Mammary microvascular endothelial cell (primary cell): ENCODE results near the gene TRIM28. TPM values are rescaled to one million over a fixed set of nuclear protein-coding genes. Genes with fewer than 3 reads are reported as not detected.

Experiments used
- total RNA-seq: library from RNA; depleted of rRNA; stranded (reverse); fragments of >200 nt; gene quantifications from 2 replicates; pipeline ENCODE4 v1.2.3, GENCODE V29; 2015

TRIM28 gene
- total RNA-seq: 333 and 348 TPM in 2 replicates

DNA sequence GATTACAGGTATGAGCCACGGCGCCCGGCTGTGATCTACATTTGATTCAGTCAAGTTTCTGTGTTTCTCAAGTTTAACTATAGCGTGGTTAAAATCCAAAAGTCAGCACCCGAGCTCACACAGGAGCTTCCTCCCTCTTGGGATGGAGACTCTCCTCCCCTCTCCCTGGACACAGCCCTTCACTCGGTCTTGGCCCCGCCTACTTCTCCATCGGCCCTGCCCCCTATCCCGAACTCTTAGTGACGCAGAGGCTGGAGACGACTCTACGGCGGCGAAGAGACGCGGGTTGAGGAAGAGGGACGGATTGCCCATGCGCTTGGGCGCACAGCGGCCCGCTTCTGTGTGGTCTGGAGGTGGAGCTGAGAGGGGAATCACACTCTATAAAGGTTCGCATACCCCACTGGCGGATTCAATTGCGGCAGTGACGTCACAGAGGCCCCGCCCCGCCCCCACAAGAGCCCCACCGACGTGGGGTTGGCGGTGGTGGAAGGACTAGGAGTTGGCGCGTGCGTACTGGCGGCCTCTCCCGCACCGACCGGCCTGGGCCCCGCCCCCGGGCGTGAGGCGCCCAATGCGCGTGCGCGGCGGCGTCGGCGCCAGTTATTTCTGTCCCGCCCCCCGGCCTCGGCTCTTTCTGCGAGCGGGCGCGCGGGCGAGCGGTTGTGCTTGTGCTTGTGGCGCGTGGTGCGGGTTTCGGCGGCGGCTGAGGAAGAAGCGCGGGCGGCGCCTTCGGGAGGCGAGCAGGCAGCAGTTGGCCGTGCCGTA is at the start of gene TRIM28:
Gene TRIM28, plus strand, starts transcription at position 239 of the 765 bp plus-strand sequence. CDS start 694 bp downstream, outside the sequence.

DNA sequence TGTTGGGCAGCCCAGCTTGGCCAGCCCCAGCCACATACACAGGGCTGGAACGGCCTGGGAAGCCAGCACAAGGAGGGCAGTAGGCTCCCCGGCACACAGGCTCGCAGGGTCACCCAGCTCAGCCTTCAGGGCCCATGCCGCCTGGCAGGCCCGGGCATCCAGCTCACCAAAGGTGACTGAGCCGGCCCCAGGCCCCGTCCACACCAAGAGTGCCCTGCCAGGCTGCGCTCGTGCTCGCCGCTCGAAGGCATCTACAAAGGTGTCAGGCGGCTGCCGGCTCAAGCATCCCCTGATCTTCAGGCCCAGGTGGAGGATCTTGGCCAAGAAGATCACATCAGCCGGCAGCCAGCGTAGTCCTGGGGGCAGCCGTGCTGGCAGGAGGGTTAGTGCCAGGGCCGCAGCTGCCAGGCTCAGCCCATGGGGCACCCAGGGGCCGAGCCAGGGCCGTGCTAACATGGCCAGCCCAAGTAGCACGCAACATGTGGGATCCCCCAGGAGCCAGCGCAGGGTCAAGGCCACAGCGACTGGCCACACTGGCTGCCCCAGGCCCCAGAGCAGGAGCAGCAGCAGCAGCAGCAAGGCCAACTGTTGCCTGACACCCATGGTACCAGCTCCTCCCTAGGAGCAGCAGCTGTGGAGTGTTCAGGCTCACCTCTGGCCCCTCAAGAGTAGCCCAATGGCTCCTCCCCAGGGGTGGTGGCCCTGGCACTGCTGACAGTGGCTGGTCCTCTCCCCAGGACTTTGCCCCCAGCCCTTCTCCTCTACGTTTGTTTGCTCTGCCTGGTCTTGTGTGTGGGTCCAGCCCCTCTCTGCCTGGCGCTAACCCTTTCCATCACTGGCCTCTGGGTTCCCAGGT is 32.3 kb upstream of the TRIM28 start, which contains the start of gene SLC27A5:
Gene SLC27A5, minus strand, starts transcription at position 640 of the 856 bp plus-strand sequence. Its CDS starts 37 bp downstream, at position 603.

DNA sequence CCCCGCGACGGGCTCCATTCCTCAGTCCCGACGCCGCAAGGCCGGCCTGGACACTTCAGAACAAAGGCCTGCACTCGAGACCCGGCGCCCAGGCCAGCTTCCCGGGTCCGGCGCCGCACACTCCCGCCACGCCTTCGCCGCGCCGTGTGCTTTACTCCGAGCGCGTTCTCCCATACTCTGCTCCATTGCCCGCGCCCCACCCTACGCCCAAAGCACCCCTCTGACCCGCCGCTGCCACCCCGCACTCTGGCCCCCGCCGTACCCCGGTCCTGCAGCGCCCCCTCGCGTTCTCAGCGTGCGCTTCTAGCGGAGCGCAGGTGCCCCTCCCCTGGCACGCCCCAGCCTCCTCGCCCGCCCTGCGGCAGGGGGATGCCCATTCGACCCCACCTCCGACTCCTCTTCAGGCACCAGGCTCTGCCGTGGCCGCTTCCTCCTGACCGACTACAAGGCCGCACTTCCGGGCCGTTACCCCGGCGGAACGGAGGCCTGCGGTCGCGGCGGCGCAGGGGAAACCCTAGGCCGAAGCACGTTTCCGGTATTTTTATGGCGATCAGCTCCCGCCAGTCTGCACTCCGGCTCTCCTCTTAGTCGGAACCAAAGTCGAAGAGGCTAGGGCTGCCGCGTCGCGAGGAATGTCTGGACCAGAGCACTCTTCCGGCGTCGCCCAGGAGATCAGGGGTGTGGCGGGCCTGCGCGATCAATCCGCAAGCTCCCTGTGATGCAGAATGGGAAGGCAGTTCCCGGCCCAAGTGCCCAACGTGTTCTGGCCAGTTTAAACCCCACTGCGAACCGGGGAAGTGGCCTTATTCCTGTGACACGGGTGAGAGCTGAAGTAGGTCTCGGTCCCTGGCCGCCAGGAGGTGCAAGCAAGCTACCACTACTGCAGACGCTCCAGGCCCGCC is 24.3 kb upstream of the TRIM28 start, which contains the start of gene ZBTB45:
Gene ZBTB45, minus strand, starts transcription at position 456 of the 902 bp plus-strand sequence. CDS start 2,137 bp downstream, outside the sequence.

DNA sequence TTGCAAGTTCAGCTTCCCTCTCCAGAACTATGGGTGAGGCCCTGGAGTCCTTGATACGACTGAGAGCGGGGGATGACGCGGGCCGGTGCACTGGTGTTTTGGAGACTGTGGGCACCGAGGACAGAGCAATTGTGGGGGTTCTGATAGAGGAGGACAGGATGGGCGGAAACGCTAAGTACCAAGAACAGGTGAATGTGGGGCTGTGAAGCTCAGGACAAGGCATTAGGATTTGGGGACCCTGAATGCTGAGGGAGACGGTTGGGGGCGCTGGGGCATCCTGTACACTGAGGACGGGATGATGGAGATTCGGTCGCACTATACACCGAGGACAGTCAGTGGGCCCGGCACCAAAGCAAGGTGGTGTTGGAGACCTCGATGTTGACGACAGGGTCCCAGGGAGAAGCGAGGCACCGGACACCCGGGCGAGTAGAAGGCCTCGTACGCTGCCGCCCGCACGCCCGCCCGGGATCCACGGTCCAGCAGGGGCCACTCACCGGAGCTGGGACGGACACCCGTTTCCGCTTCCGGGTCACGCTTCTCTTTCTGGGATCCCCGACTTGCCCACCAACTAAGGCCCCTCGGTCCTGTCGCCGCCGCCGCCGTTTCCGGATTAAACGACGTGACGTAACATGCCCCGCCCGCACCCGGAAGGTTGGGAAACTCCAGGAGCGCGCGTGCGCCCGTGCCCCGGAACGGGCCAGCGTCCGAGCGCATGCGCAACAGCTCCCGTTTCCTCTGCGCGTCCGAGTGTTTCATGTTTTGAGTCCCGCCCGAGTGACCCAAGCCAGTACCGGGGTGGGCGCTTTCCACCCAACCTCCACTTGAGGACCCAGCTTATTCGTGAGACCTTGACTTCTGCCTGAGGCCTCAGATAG is 10.9 kb downstream of the TRIM28 start, which contains the start of gene CHMP2A:
Gene CHMP2A, minus strand, starts transcription at position 612 of the 875 bp plus-strand sequence. CDS start 893 bp downstream, outside the sequence.

DNA sequence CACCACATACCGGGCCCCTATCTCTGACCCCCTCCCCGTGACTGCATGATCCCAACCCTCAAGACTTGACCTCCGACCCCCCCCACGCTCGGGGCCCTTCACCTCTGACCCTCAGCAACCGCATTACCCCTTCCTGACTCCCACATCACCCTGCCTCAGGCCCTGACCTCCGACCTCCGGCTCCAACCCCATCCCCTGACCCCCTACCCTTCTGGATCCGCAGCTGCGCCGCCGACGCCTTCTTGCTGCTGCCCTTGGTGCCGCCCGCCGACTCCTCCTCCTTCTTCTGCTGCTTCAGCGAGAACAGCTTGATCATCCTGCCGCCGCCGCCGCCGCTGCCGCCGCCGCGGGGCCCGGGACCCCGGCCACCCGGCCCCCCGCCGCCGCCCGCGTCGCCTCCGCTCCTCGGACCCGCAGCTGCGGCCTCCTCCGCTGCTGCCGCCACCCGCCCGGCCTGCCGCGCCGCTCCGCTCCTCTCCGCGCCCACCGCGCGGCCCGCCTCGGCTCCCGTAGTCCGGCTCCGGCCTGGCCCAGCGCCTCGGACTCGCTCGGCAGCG is 14.3 kb downstream of the TRIM28 start, which contains the start of gene UBE2M:
Gene UBE2M, minus strand, starts transcription at position 546 of the 557 bp plus-strand sequence. Its CDS starts 230 bp downstream, at position 316.

DNA sequence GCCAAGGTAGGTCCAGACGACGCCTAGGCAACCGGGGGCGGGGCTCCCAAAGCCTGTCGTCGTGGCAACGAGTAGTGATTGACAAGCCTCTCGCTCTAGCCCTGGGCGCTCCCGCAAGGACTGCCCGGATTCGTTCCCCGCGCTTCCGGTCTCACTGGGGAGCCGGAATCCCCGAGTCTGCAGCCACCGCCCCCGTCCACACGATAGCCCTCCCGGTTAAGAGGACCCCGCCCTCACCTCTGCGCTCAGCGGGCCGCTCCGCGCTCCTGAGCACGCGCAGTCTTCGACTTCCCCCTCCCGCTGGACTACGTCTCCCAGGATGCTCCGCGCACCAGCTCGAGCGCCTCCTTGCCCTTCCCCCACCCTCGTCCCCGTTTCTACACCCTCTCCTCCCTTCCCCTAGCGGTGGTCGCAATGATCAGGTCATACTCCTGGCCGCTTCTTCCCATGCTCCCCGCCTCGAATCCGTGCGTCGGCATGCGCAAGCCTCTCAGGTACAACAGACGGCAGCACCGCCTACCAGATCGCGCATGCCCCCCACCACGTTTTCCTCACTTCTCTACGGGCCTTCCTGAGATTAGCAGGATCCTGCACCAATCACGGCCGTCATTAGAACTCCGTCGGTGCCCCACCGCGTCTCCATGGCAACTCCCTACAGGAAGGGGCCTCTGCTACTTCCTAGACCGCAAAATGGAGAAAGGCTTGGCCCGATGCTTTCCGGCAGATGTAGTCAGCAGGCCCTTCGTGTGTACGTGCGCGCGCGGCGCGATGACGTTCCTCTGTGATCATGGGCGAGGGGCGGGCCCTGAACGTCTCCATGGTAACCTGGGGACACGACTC is 29.2 kb downstream of the TRIM28 start, which contains the start of gene MZF1:
Gene MZF1, minus strand, starts transcription at position 518 of the 840 bp plus-strand sequence. CDS start 1,946 bp downstream, outside the sequence.

Other genes with a start within 250 kb of the TRIM28 start
- 36.0 and 38.8 TPM in 2 replicates for gene ERVK3-1, start 238.7 kb upstream of the TRIM28 start, total RNA-seq
- 1.6 and 1.9 TPM in 2 replicates for gene ZSCAN22, start 217.1 kb upstream of the TRIM28 start, total RNA-seq
- gene A1BG, start 190.6 kb upstream of the TRIM28 start, total RNA-seq: 3.8 and 6.2 TPM in 2 replicates
- gene ZNF497, start 181.3 kb upstream of the TRIM28 start, total RNA-seq: under 0.01 and 0.59 TPM in 2 replicates
- gene ZNF837, start 163.0 kb upstream of the TRIM28 start, total RNA-seq: 1.5 and 2.1 TPM in 2 replicates
- gene RPS5, start 156.8 kb upstream of the TRIM28 start, total RNA-seq: 2,246 and 2,634 TPM in 2 replicates
- not detected in 2 replicates for gene RNF225, start 148.4 kb upstream of the TRIM28 start, total RNA-seq
- gene ZNF584, start 135.4 kb upstream of the TRIM28 start, total RNA-seq: 6.9 and 8.0 TPM in 2 replicates
- 2.5 and 3.2 TPM in 2 replicates for gene ZNF132, start 103.9 kb upstream of the TRIM28 start, total RNA-seq
- gene ZNF324B, start 92.4 kb upstream of the TRIM28 start, total RNA-seq: 5.0 and 5.3 TPM in 2 replicates
- gene ZNF324, start 77.0 kb upstream of the TRIM28 start, total RNA-seq: 7.2 and 7.5 TPM in 2 replicates
- 5.6 and 7.7 TPM in 2 replicates for gene ZNF446, start 67.7 kb upstream of the TRIM28 start, total RNA-seq
- 4.7 and 7.9 TPM in 2 replicates for gene SLC27A5, start 32.1 kb upstream of the TRIM28 start, total RNA-seq
- 7.8 and 12.6 TPM in 2 replicates for gene ZBTB45, start 24.3 kb upstream of the TRIM28 start, total RNA-seq
- 96.3 and 134 TPM in 2 replicates for gene CHMP2A, start 11.0 kb downstream of the TRIM28 start, total RNA-seq
- 37.2 and 43.6 TPM in 2 replicates for gene UBE2M, start 14.5 kb downstream of the TRIM28 start, total RNA-seq
- gene MZF1, start 29.3 kb downstream of the TRIM28 start, total RNA-seq: 4.1 and 4.4 TPM in 2 replicates